ENCODE data around the gene NIN. TPM values are rescaled to one million over a fixed set of nuclear protein-coding genes. Genes with fewer than 3 reads are reported as not detected.
"Not testable (repeated sequence)": the region's sequence is repeated elsewhere in the genome, so short reads cannot be mapped to it uniquely, and the experiment has no call there.

NIN gene
- total RNA-seq, 3 donors from 2014 or later (not counting 1 experiment from before 2014, with no cell fraction given), result 90.8 to 127 (median 118) TPM

DNA sequence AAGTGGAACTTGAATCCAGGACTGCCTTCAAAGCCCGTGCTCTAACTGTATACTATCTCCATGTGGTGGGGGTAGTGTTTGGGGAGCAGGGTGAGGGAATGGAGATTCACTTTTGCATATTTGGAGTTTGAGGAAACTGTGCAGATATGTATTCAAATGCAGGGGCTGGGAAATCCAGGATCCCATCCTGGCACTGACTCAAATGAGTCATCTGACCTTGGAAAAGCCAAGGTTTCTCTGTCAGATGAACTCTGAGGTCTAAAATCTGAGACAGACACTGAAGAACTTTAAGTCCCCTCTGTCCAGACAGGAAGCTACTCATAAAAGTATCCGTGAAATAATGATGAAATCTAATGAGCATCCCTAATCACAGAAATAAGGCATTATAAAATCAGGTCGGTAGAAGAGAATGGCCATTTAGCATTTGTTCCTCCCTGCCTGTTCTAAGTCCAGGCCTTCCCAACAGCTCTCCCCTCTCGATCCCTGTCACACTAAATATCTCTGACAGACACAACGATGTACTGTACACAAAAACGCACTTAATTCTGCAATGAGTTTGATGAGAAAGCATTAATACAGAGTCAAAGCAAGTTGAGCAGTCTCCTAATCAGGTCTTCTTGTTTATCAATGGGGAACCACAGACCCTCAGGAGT lies 14.4 kb downstream of the NIN start:
- peaks cover 31% of the 10 kb centered on the region for H3K4me1 ChIP-seq (ENCODE audit: control insufficient read depth, insufficient read depth, low read length)
- H3K36me3 ChIP-seq (ENCODE audit: control insufficient read depth, insufficient read depth, low read length), result peaks cover 4% of the 10 kb centered on the region
- Mint-ChIP-seq H3K4me1 (peaks cover 50 to 53% of the 10 kb centered on the region in 2 donors), H3K36me3 (no peaks in the 10 kb centered on the region), H3K27me3 (ENCODE audit: low read depth in 2 of 2) (no peaks in the 10 kb centered on the region), H3K4me3 (no peak overlapping the region), H3K9me3 (no peaks in the 10 kb centered on the region), H3K27ac (peak overlapping the region in 1 of 2 donors; percentile 47)
- no peak overlapping the region for H3K27ac ChIP-seq (ENCODE audit: low read length)
- 79% methylated on average over 6 of the region's 6 CpGs for WGBS (ENCODE audit: insufficient coverage)
- no peaks in the 10 kb centered on the region for H3K27me3 ChIP-seq (ENCODE audit: control insufficient read depth, insufficient read depth, low read length)
- H3K9me3 ChIP-seq (ENCODE audit: control insufficient read depth, insufficient read depth, low read length), result no peaks in the 10 kb centered on the region
- H3K4me3 ChIP-seq (ENCODE audit: low read length), result no peak overlapping the region
- TF ChIP-seq, protein P1, sequence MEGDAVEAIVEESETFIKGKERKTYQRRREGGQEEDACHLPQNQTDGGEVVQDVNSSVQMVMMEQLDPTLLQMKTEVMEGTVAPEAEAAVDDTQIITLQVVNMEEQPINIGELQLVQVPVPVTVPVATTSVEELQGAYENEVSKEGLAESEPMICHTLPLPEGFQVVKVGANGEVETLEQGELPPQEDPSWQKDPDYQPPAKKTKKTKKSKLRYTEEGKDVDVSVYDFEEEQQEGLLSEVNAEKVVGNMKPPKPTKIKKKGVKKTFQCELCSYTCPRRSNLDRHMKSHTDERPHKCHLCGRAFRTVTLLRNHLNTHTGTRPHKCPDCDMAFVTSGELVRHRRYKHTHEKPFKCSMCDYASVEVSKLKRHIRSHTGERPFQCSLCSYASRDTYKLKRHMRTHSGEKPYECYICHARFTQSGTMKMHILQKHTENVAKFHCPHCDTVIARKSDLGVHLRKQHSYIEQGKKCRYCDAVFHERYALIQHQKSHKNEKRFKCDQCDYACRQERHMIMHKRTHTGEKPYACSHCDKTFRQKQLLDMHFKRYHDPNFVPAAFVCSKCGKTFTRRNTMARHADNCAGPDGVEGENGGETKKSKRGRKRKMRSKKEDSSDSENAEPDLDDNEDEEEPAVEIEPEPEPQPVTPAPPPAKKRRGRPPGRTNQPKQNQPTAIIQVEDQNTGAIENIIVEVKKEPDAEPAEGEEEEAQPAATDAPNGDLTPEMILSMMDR (IDR thresholded peaks at IDR 0.05), result no peak
- intact Hi-C loops (cut with micrococcal nuclease), result no loop called here
- DNase-seq (no peak), ATAC-seq (no peak)

DNA sequence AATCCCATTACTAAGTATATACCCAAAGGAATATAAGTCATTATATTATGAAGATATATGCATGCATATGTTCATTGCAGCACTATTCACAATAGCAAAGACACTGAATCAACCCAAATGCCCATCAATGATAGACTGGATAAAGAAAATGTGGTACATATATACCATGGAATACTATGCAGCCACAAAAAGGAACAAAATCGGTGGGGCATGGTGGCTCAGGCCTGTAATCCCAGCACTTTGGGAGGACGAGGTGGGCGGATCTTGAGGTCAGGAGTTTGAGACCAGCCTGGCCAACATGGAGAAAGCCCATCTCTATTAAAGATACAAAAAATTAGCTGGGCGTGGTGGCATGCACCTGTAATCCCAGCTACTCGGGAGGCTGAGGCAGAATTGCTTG lies 15.4 kb downstream of the NIN start:
- H3K9me3 ChIP-seq (ENCODE audit: control insufficient read depth, insufficient read depth, low read length); H3K36me3 Mint-ChIP-seq; H3K36me3 ChIP-seq (ENCODE audit: control insufficient read depth, insufficient read depth, low read length); H3K27me3 ChIP-seq (ENCODE audit: control insufficient read depth, insufficient read depth, low read length); H3K4me3 ChIP-seq (ENCODE audit: low read length); intact Hi-C loops (cut with micrococcal nuclease); H3K9me3 Mint-ChIP-seq; H3K27ac ChIP-seq (ENCODE audit: low read length); ATAC-seq; H3K4me3 Mint-ChIP-seq; DNase-seq; H3K27me3 Mint-ChIP-seq (ENCODE audit: low read depth in 2 of 2): not testable (repeated sequence)
- 98% methylated on average over 5 of the region's 5 CpGs for WGBS (ENCODE audit: insufficient coverage)
- H3K27ac Mint-ChIP-seq, result peak overlapping the region in 1 of 2 donors; percentile 8
- peaks cover 24% of the 10 kb centered on the region for H3K4me1 ChIP-seq (ENCODE audit: control insufficient read depth, insufficient read depth, low read length)
- peaks cover 40 to 43% of the 10 kb centered on the region in 2 donors for H3K4me1 Mint-ChIP-seq

DNA sequence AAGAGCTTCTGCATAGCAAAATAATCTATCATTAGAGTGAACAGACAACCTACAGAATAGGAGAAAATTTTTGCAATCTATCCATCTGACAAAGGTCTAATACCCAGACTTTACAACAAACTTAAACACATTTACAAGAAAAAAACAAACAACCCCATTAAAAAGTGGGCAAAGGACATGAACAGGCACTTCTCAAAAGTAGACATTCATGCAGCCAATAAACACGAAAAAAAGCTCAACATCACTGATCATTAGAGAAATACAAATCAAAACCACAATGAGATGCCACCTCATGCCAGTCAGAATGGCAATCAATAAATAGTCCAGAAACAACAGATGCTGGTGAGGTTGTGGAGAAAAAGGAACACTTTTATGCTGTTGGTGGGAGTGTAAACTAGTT lies 15.9 kb downstream of the NIN start:
- H3K27me3 ChIP-seq (ENCODE audit: control insufficient read depth, insufficient read depth, low read length); intact Hi-C loops (cut with micrococcal nuclease); H3K36me3 Mint-ChIP-seq; H3K4me3 Mint-ChIP-seq; H3K4me3 ChIP-seq (ENCODE audit: low read length); H3K9me3 ChIP-seq (ENCODE audit: control insufficient read depth, insufficient read depth, low read length); H3K27me3 Mint-ChIP-seq (ENCODE audit: low read depth in 2 of 2); H3K9me3 Mint-ChIP-seq; H3K27ac ChIP-seq (ENCODE audit: low read length); H3K36me3 ChIP-seq (ENCODE audit: control insufficient read depth, insufficient read depth, low read length); DNase-seq; ATAC-seq: not testable (repeated sequence)
- WGBS (ENCODE audit: insufficient coverage), result 88% methylated on average over 1 of the region's 1 CpG
- Mint-ChIP-seq H3K27ac (peak overlapping the region in 1 of 2 donors; percentile 8), H3K4me1 (peaks cover 35 to 38% of the 10 kb centered on the region in 2 donors)
- H3K4me1 ChIP-seq (ENCODE audit: control insufficient read depth, insufficient read depth, low read length), result peaks cover 19% of the 10 kb centered on the region

DNA sequence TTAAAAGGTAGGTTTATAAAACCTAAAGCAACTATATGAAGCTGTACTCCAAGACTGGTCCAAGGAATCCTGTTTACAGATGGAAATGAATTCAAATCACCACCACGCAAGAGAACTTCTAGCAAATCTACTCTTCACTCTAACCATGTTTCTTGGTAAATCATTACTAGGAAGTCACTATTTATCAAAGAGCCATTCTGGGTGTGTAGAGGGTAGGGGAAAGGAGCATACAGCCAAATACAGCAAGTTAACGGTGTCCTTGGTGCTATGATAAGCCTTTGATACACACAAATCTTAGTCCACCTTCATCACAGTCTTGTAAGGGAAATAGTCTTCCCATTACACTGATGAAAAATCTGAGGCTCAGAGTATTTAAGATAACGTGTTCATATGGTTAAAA lies 16.8 kb downstream of the NIN start:
- no peaks in the 10 kb centered on the region for H3K36me3 Mint-ChIP-seq
- Histone ChIP-seq H3K4me1 (ENCODE audit: control insufficient read depth, insufficient read depth, low read length) (peaks cover 14% of the 10 kb centered on the region), H3K27ac (ENCODE audit: low read length) (peak overlapping the region; percentile 38), H3K27me3 (ENCODE audit: control insufficient read depth, insufficient read depth, low read length) (no peaks in the 10 kb centered on the region), H3K4me3 (ENCODE audit: low read length) (no peak overlapping the region), H3K36me3 (ENCODE audit: control insufficient read depth, insufficient read depth, low read length) (peaks cover 4% of the 10 kb centered on the region), H3K9me3 (ENCODE audit: control insufficient read depth, insufficient read depth, low read length) (no peaks in the 10 kb centered on the region)
- peak overlapping the region; percentile 56 for H3K4me3 Mint-ChIP-seq
- TF ChIP-seq, protein P1 (IDR thresholded peaks at IDR 0.05), result no peak
- H3K27me3 Mint-ChIP-seq (ENCODE audit: low read depth in 2 of 2), result no peaks in the 10 kb centered on the region
- peak overlapping the region; percentile 83 to 93 for H3K27ac Mint-ChIP-seq
- 74% methylated on average over 3 of the region's 3 CpGs for WGBS (ENCODE audit: insufficient coverage)
- DNase-seq, result no peak
- no peak for ATAC-seq
- intact Hi-C loops (cut with micrococcal nuclease), result no loop called here
- no peaks in the 10 kb centered on the region for H3K9me3 Mint-ChIP-seq
- H3K4me1 Mint-ChIP-seq, result peaks cover 26 to 41% of the 10 kb centered on the region in 2 donors
